ENCODE data around the gene MMP24.

Gene MMP24

GRCh38 chr20:35295674-35296073 is 69.2 kb downstream of the MMP24 start:
- no peaks in the 10 kb centered on the region for H3K4me1 ChIP-seq (ENCODE audit: control insufficient read depth, insufficient read depth, low read length)
- no peaks in the 10 kb centered on the region for H3K36me3 ChIP-seq (ENCODE audit: control insufficient read depth in 2 of 2, insufficient read depth in 2 of 2, low read length in 2 of 2)
- H3K9ac ChIP-seq (ENCODE audit: low read length in 2 of 2), result no peak overlapping the region
- H3K4me3 ChIP-seq (ENCODE audit: low read length in 2 of 2), result no peak overlapping the region
- no peaks in the 10 kb centered on the region for H3K9me3 ChIP-seq (ENCODE audit: control insufficient read depth in 2 of 2, low read length in 2 of 2)
- peaks cover 5 to 8% of the 10 kb centered on the region in 2 donors for H3K27me3 ChIP-seq (ENCODE audit: control insufficient read depth in 1 of 2, insufficient read depth in 2 of 2, low read length in 2 of 2)
- no peak overlapping the region for H3K27ac ChIP-seq (ENCODE audit: low read length)

- Histone ChIP-seq H3K4me1 (ENCODE audit: control insufficient read depth, insufficient read depth, low read length) (no peaks in the 10 kb centered on the region), H3K9ac (ENCODE audit: low read length in 2 of 2) (no peak overlapping the region), H3K27ac (ENCODE audit: low read length) (no peak overlapping the region), H3K9me3 (ENCODE audit: control insufficient read depth in 2 of 2, low read length in 2 of 2) (no peaks in the 10 kb centered on the region), H3K36me3 (ENCODE audit: control insufficient read depth in 2 of 2, insufficient read depth in 2 of 2, low read length in 2 of 2) (no peaks in the 10 kb centered on the region), H3K4me3 (ENCODE audit: low read length in 2 of 2) (no peak overlapping the region), H3K27me3 (ENCODE audit: control insufficient read depth in 1 of 2, insufficient read depth in 2 of 2, low read length in 2 of 2) (peaks cover 5 to 8% of the 10 kb centered on the region in 2 donors)
Observed at GRCh38 chr20:35296101-35296554, 69.6 kb downstream of the MMP24 start.

DNA sequence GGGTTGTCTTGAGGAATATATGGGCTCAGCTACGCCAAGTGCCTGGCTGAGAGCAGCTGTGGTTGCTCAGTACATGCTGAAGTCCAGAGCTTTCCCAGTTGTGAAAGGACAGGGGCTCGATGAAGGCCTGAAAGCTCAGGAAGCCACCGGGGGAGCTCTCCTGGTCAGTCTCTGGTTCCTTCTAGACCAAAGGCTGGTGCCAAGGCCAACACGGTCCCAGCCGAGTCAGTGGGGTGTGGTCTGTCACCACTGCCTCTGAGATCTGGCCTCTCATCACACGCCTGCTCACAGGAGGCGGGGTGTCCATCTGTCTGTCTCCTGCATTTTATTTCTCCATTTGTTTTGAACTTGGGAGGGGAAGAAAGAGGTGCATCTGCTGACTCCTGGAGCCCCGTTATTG is 70.7 kb downstream of the MMP24 start:
- Histone ChIP-seq H3K36me3 (ENCODE audit: control insufficient read depth in 2 of 2, insufficient read depth in 2 of 2, low read length in 2 of 2) (no peaks in the 10 kb centered on the region), H3K27ac (ENCODE audit: low read length) (no peak overlapping the region), H3K4me1 (ENCODE audit: control insufficient read depth, insufficient read depth, low read length) (no peaks in the 10 kb centered on the region), H3K4me3 (ENCODE audit: low read length in 2 of 2) (no peak overlapping the region), H3K9me3 (ENCODE audit: control insufficient read depth in 2 of 2, low read length in 2 of 2) (no peaks in the 10 kb centered on the region), H3K27me3 (ENCODE audit: control insufficient read depth in 1 of 2, insufficient read depth in 2 of 2, low read length in 2 of 2) (peaks cover 5 to 6% of the 10 kb centered on the region in 2 donors), H3K9ac (ENCODE audit: low read length in 2 of 2) (no peak overlapping the region)

- H3K9me3 ChIP-seq (ENCODE audit: control insufficient read depth in 2 of 2, low read length in 2 of 2), result no peaks in the 10 kb centered on the region
- peaks cover 2 to 3% of the 10 kb centered on the region in 2 donors for H3K27me3 ChIP-seq (ENCODE audit: control insufficient read depth in 1 of 2, insufficient read depth in 2 of 2, low read length in 2 of 2)
- H3K36me3 ChIP-seq (ENCODE audit: control insufficient read depth in 2 of 2, insufficient read depth in 2 of 2, low read length in 2 of 2), result no peaks in the 10 kb centered on the region
- no peak overlapping the region for H3K4me3 ChIP-seq (ENCODE audit: low read length in 2 of 2)
- H3K9ac ChIP-seq (ENCODE audit: low read length in 2 of 2), result no peak overlapping the region
- peaks cover 2% of the 10 kb centered on the region for H3K4me1 ChIP-seq (ENCODE audit: control insufficient read depth, insufficient read depth, low read length)
- no peak overlapping the region for H3K27ac ChIP-seq (ENCODE audit: low read length)
Observed at GRCh38 chr20:35297740-35298139, 71.2 kb downstream of the MMP24 start.

GRCh38 chr20:35298264-35298663 is 71.8 kb downstream of the MMP24 start:
- Histone ChIP-seq H3K4me1 (ENCODE audit: control insufficient read depth, insufficient read depth, low read length) (peaks cover 4% of the 10 kb centered on the region), H3K9me3 (ENCODE audit: control insufficient read depth in 2 of 2, low read length in 2 of 2) (no peaks in the 10 kb centered on the region), H3K27ac (ENCODE audit: low read length) (no peak overlapping the region), H3K9ac (ENCODE audit: low read length in 2 of 2) (peak overlapping the region in 1 of 2 donors; percentile 21), H3K36me3 (ENCODE audit: control insufficient read depth in 2 of 2, insufficient read depth in 2 of 2, low read length in 2 of 2) (peaks cover 0 to 2% of the 10 kb centered on the region in 2 donors), H3K27me3 (ENCODE audit: control insufficient read depth in 1 of 2, insufficient read depth in 2 of 2, low read length in 2 of 2) (peaks cover 0 to 3% of the 10 kb centered on the region in 2 donors), H3K4me3 (ENCODE audit: low read length in 2 of 2) (no peak overlapping the region)

DNA sequence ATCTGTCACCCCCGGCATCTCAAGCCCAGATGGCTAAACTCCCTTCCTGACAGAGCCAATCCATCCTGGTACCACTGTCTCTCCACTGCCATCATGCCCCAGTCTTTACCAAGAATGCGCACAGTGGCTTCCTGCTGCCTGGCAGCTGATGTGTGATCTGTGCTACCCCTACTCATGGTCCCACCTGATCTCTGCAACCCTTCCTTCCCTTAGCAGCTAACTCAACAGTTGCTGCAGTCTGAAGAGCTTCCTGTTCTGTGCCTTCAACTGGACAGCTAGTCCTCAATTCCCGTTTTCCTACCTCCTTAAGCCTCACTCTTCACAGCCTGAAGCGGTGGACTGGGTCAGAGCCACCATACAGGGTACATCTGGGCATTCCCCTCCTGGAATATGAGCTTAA is 73.3 kb downstream of the MMP24 start:
- no peaks in the 10 kb centered on the region for H3K27me3 ChIP-seq (ENCODE audit: control insufficient read depth in 1 of 2, insufficient read depth in 2 of 2, low read length in 2 of 2)
- H3K4me1 ChIP-seq (ENCODE audit: control insufficient read depth, insufficient read depth, low read length), result peaks cover 10% of the 10 kb centered on the region
- H3K27ac ChIP-seq (ENCODE audit: low read length), result no peak overlapping the region
- no peak overlapping the region for H3K9ac ChIP-seq (ENCODE audit: low read length in 2 of 2)
- peaks cover 0 to 4% of the 10 kb centered on the region in 2 donors for H3K36me3 ChIP-seq (ENCODE audit: control insufficient read depth in 2 of 2, insufficient read depth in 2 of 2, low read length in 2 of 2)
- no peak overlapping the region for H3K4me3 ChIP-seq (ENCODE audit: low read length in 2 of 2)
- H3K9me3 ChIP-seq (ENCODE audit: control insufficient read depth in 2 of 2, low read length in 2 of 2), result no peaks in the 10 kb centered on the region

- H3K27ac ChIP-seq (ENCODE audit: low read length), result no peak overlapping the region
- no peaks in the 10 kb centered on the region for H3K9me3 ChIP-seq (ENCODE audit: control insufficient read depth in 2 of 2, low read length in 2 of 2)
- H3K9ac ChIP-seq (ENCODE audit: low read length in 2 of 2), result no peak overlapping the region
- H3K4me1 ChIP-seq (ENCODE audit: control insufficient read depth, insufficient read depth, low read length), result peaks cover 13% of the 10 kb centered on the region
- no peak overlapping the region for H3K4me3 ChIP-seq (ENCODE audit: low read length in 2 of 2)
- no peaks in the 10 kb centered on the region for H3K27me3 ChIP-seq (ENCODE audit: control insufficient read depth in 1 of 2, insufficient read depth in 2 of 2, low read length in 2 of 2)
- H3K36me3 ChIP-seq (ENCODE audit: control insufficient read depth in 2 of 2, insufficient read depth in 2 of 2, low read length in 2 of 2), result peaks cover 0 to 6% of the 10 kb centered on the region in 2 donors
Observed at GRCh38 chr20:35300469-35301262, 74.2 kb downstream of the MMP24 start.

DNA sequence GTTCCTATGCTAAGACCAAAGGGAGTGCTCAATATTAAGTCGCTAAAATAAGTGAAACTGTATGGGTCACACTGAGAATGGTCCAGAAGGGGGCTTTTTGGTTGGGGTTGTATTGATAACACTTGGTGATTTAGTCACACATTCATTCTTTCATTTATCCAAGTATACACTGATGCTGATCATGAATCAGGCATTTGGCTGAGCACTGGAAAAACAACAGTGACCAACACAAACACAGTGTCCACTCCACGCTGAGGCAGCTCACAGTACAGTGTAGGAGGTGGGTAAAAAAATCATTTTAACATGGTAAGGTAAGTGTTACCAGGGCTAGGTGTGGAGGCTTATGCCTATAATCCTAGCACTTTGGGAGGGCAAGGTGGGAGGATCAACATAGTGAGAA is 74.9 kb downstream of the MMP24 start:
- Histone ChIP-seq H3K27ac (ENCODE audit: low read length) (no peak overlapping the region), H3K27me3 (ENCODE audit: control insufficient read depth in 1 of 2, insufficient read depth in 2 of 2, low read length in 2 of 2) (no peaks in the 10 kb centered on the region)

GRCh38 chr20:35302421-35303335 is 76.2 kb downstream of the MMP24 start:
- H3K27me3 ChIP-seq (ENCODE audit: control insufficient read depth in 1 of 2, insufficient read depth in 2 of 2, low read length in 2 of 2), result no peaks in the 10 kb centered on the region
- no peaks in the 10 kb centered on the region for H3K9me3 ChIP-seq (ENCODE audit: control insufficient read depth in 2 of 2, low read length in 2 of 2)
- H3K9ac ChIP-seq (ENCODE audit: low read length in 2 of 2), result no peak overlapping the region
- no peak overlapping the region for H3K4me3 ChIP-seq (ENCODE audit: low read length in 2 of 2)
- H3K4me1 ChIP-seq (ENCODE audit: control insufficient read depth, insufficient read depth, low read length), result peaks cover 33% of the 10 kb centered on the region
- H3K36me3 ChIP-seq (ENCODE audit: control insufficient read depth in 2 of 2, insufficient read depth in 2 of 2, low read length in 2 of 2), result peaks cover 0 to 10% of the 10 kb centered on the region in 2 donors
- H3K27ac ChIP-seq (ENCODE audit: low read length), result no peak overlapping the region

More for the DNA sequence above, 74.9 kb downstream of the MMP24 start:
- peaks cover 0 to 10% of the 10 kb centered on the region in 2 donors for H3K36me3 ChIP-seq (ENCODE audit: control insufficient read depth in 2 of 2, insufficient read depth in 2 of 2, low read length in 2 of 2)
- peaks cover 21% of the 10 kb centered on the region for H3K4me1 ChIP-seq (ENCODE audit: control insufficient read depth, insufficient read depth, low read length)
- no peak overlapping the region for H3K9ac ChIP-seq (ENCODE audit: low read length in 2 of 2)
- no peak overlapping the region for H3K4me3 ChIP-seq (ENCODE audit: low read length in 2 of 2)
- no peaks in the 10 kb centered on the region for H3K9me3 ChIP-seq (ENCODE audit: control insufficient read depth in 2 of 2, low read length in 2 of 2)

DNA sequence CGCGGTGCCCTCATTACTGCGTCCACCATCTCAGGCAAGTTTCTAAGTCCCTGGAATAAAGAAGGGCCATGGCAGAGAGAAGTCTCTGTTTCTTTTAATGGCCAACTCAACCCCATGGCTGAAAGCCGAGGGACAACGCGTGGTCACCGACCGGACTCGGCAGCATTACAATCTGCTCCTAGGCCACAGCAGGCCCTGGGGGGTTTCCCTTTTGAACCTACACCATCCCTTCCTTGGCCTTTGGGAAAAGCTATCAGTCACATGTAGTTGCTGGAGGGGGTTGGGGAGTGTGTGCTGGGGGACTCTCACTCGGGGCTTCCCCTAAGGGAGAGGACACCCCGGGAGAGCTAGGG is 76.9 kb downstream of the MMP24 start:
- Histone ChIP-seq H3K9me3 (ENCODE audit: control insufficient read depth in 2 of 2, low read length in 2 of 2) (no peaks in the 10 kb centered on the region), H3K9ac (ENCODE audit: low read length in 2 of 2) (peak overlapping the region in 1 of 2 donors; percentile 6), H3K27ac (ENCODE audit: low read length) (no peak overlapping the region), H3K27me3 (ENCODE audit: control insufficient read depth in 1 of 2, insufficient read depth in 2 of 2, low read length in 2 of 2) (no peaks in the 10 kb centered on the region), H3K4me1 (ENCODE audit: control insufficient read depth, insufficient read depth, low read length) (peaks cover 40% of the 10 kb centered on the region), H3K4me3 (ENCODE audit: low read length in 2 of 2) (no peak overlapping the region), H3K36me3 (ENCODE audit: control insufficient read depth in 2 of 2, insufficient read depth in 2 of 2, low read length in 2 of 2) (peaks cover 0 to 10% of the 10 kb centered on the region in 2 donors)
